GM18499 (cell line): ENCODE data around the gene ATP6V0B.

Source experiments
- ATAC-seq: cut with Tn5 transposase; IDR thresholded peaks from one replicate; pipeline ENCODE4 v1.9.1; 2021; ENCODE audit warnings: moderate number of reproducible peaks; ENCODE audit not compliant: insufficient read depth, unreplicated experiment

ATP6V0B gene

GRCh38 chr1:43945674-43946235, 29.0 kb upstream of the ATP6V0B start:
- ATAC-seq, result no peak

GRCh38 chr1:43946236-43947060, 28.3 kb upstream of the ATP6V0B start, which contains the start of gene IPO13:
Gene IPO13, plus strand, starts transcription at chr1:43946950. Its CDS starts 651 bp downstream, at chr1:43947601.
- peak; percentile 70 for ATAC-seq

- ATAC-seq, result no peak
These were observed 27.5 kb upstream of the ATP6V0B start for GRCh38 chr1:43947061-43947873.

GRCh38 chr1:43947874-43948437, 26.8 kb upstream of the ATP6V0B start:
- no peak for ATAC-seq

GRCh38 chr1:43949678-43950077, 25.1 kb upstream of the ATP6V0B start:
- no peak for ATAC-seq

- no peak for ATAC-seq
These were observed 23.5 kb upstream of the ATP6V0B start for GRCh38 chr1:43951021-43951985.

GRCh38 chr1:43952731-43953346, 21.9 kb upstream of the ATP6V0B start:
- ATAC-seq, result no peak

- ATAC-seq, result no peak
These were observed 21.4 kb upstream of the ATP6V0B start for GRCh38 chr1:43953361-43953760.

GRCh38 chr1:43954036-43954435, 20.7 kb upstream of the ATP6V0B start:
- ATAC-seq, result no peak

- no peak for ATAC-seq
These were observed 18.5 kb upstream of the ATP6V0B start for GRCh38 chr1:43956234-43956633.

GRCh38 chr1:43957407-43958040, 17.2 kb upstream of the ATP6V0B start:
- no peak for ATAC-seq

- no peak for ATAC-seq
These were observed 16.2 kb upstream of the ATP6V0B start for GRCh38 chr1:43958351-43959255.

- ATAC-seq, result no peak
These were observed 14.0 kb upstream of the ATP6V0B start for GRCh38 chr1:43960798-43961197.

- ATAC-seq, result no peak
These were observed 13.1 kb upstream of the ATP6V0B start for GRCh38 chr1:43961692-43962091.

GRCh38 chr1:43962324-43962723, 12.4 kb upstream of the ATP6V0B start:
- no peak for ATAC-seq

GRCh38 chr1:43963006-43963405, 11.8 kb upstream of the ATP6V0B start:
- no peak for ATAC-seq

GRCh38 chr1:43963890-43964289, 10.9 kb upstream of the ATP6V0B start:
- no peak for ATAC-seq

- no peak for ATAC-seq
These were observed 9.4 kb upstream of the ATP6V0B start for GRCh38 chr1:43965316-43965715.
